ENCODE results near the gene LENEP. TPM values are rescaled to one million over a fixed set of nuclear protein-coding genes. Genes with fewer than 3 reads are reported as not detected.

Gene LENEP
- total and polyA plus RNA-seq, 2 experiments from 2014 or later, result not detected

GRCh38 chr1:154969860-154970452 lies 23.4 kb upstream of the LENEP start:
- in situ Hi-C loops (cut with MboI), result no loop called here

GRCh38 chr1:154970631-154971340 lies 22.6 kb upstream of the LENEP start, which contains the start of gene SHC1:
Gene SHC1, minus strand, starts transcription at chr1:154970747. Its CDS starts 221 bp downstream, at chr1:154970526.
- peaks cover 53% of the 10 kb centered on the region for H3K79me2 ChIP-seq (ENCODE audit: insufficient read depth)
- peak; percentile 96 for DNase-seq
- H3K4me2 ChIP-seq (ENCODE audit: unreplicated experiment), result peak within 1 kb of the TSS; percentile 96
- no peaks in the 10 kb centered on the region for H3K27me3 ChIP-seq (replicated peaks; ENCODE audit: insufficient read depth)
- WGBS, 2 experiments (ENCODE audit: low coverage in 1 of 2, low lambda C conversion rate in 2 of 2, missing lambda C conversion rate in 2 of 2), result 0 to 2% methylated on average over 7 to 15 of the region's 15 CpGs
- peak within 1 kb of the TSS; percentile 98 for H3K9ac ChIP-seq
- in situ Hi-C loops (cut with MboI), result no loop called here
- H3K9me2 ChIP-seq (ENCODE audit: insufficient read depth), result no peaks in the 10 kb centered on the region
- H3F3A ChIP-seq (ENCODE audit: insufficient read depth), result peaks cover 53% of the 10 kb centered on the region
- peaks cover 30% of the 10 kb centered on the region for H3K4me1 ChIP-seq (ENCODE audit: insufficient read depth)
- peaks cover 16% of the 10 kb centered on the region; the same call in 1 of the 2 replicates for H3K36me3 ChIP-seq (ENCODE audit: low read depth)
- TF ChIP-seq EZH2phosphoT487 (IDR thresholded peaks at IDR 0.05; ENCODE audit: insufficient read depth, low read depth), result no peak
- no peak for TF ChIP-seq EZH2 (IDR thresholded peaks at IDR 0.05; ENCODE audit: insufficient read depth, poor library complexity, severe bottlenecking)
- peak within 1 kb of the TSS; percentile 99 for H3K27ac ChIP-seq
- H4K20me1 ChIP-seq (ENCODE audit: insufficient read depth), result no peaks in the 10 kb centered on the region
- H3K9me3 ChIP-seq (ENCODE audit: low read depth), result no peaks in the 10 kb centered on the region
- peak within 1 kb of the TSS; percentile 82 for H3K4me3 ChIP-seq
- H2AFZ ChIP-seq, result 0 out of 2 replicates have a peak within 1 kb of the TSS, but pooled peaks have one; percentile 39

More at GRCh38 chr1:154969860-154970452, 23.4 kb upstream of the LENEP start:
- H3K9ac ChIP-seq, result peak overlapping the region; percentile 98
- H3K27ac ChIP-seq, result peak overlapping the region; percentile 99
- no peak overlapping the region for H2AFZ ChIP-seq
- H3K9me2 ChIP-seq (ENCODE audit: insufficient read depth), result no peaks in the 10 kb centered on the region
- no peaks in the 10 kb centered on the region for H3K9me3 ChIP-seq (ENCODE audit: low read depth)
- peak overlapping the region; percentile 96 for H3K4me2 ChIP-seq (ENCODE audit: unreplicated experiment)
- H3K79me2 ChIP-seq (ENCODE audit: insufficient read depth), result peaks cover 57% of the 10 kb centered on the region
- 4 to 6% methylated on average over 5 to 17 of the region's 22 CpGs for WGBS, 2 experiments (ENCODE audit: low coverage in 1 of 2, low lambda C conversion rate in 2 of 2, missing lambda C conversion rate in 2 of 2)
- no peak for TF ChIP-seq EZH2 (IDR thresholded peaks at IDR 0.05; ENCODE audit: insufficient read depth, poor library complexity, severe bottlenecking)
- TF ChIP-seq EZH2phosphoT487 (IDR thresholded peaks at IDR 0.05; ENCODE audit: insufficient read depth, low read depth), result no peak
- DNase-seq, result peak; percentile 35
- H3F3A ChIP-seq (ENCODE audit: insufficient read depth), result peaks cover 46% of the 10 kb centered on the region
- peaks cover 24% of the 10 kb centered on the region for H3K36me3 ChIP-seq (ENCODE audit: low read depth)
- H3K4me1 ChIP-seq (ENCODE audit: insufficient read depth), result peaks cover 30% of the 10 kb centered on the region
- H3K27me3 ChIP-seq (replicated peaks; ENCODE audit: insufficient read depth), result no peaks in the 10 kb centered on the region
- H3K4me3 ChIP-seq, result peak overlapping the region; percentile 82
- no peaks in the 10 kb centered on the region for H4K20me1 ChIP-seq (ENCODE audit: insufficient read depth)

- no peaks in the 10 kb centered on the region for H3K27me3 ChIP-seq (replicated peaks; ENCODE audit: insufficient read depth)
- peak overlapping the region; percentile 82 for H3K4me3 ChIP-seq
- in situ Hi-C loops (cut with MboI), result no loop called here
- H3K36me3 ChIP-seq (ENCODE audit: low read depth), result peaks cover 9% of the 10 kb centered on the region; the same call in 1 of the 2 replicates
- H3K27ac ChIP-seq, result peak overlapping the region; percentile 99
- no peaks in the 10 kb centered on the region for H4K20me1 ChIP-seq (ENCODE audit: insufficient read depth)
- peaks cover 53% of the 10 kb centered on the region for H3F3A ChIP-seq (ENCODE audit: insufficient read depth)
- H3K9me2 ChIP-seq (ENCODE audit: insufficient read depth), result no peaks in the 10 kb centered on the region
- H3K4me2 ChIP-seq (ENCODE audit: unreplicated experiment), result peak overlapping the region; percentile 96
- no peak for TF ChIP-seq EZH2 (IDR thresholded peaks at IDR 0.05; ENCODE audit: insufficient read depth, poor library complexity, severe bottlenecking)
- no peak for TF ChIP-seq EZH2phosphoT487 (IDR thresholded peaks at IDR 0.05; ENCODE audit: insufficient read depth, low read depth)
- no peaks in the 10 kb centered on the region for H3K9me3 ChIP-seq (ENCODE audit: low read depth)
- peak overlapping the region; percentile 98 for H3K9ac ChIP-seq
- no peak overlapping the region for H2AFZ ChIP-seq
- 44 to 47% methylated on average over 10 of the region's 10 CpGs for WGBS, 2 experiments (ENCODE audit: low coverage in 1 of 2, low lambda C conversion rate in 2 of 2, missing lambda C conversion rate in 2 of 2)
- peak; percentile 73 for DNase-seq
- H3K79me2 ChIP-seq (ENCODE audit: insufficient read depth), result peaks cover 53% of the 10 kb centered on the region
- H3K4me1 ChIP-seq (ENCODE audit: insufficient read depth), result peaks cover 36% of the 10 kb centered on the region
Measured at GRCh38 chr1:154971341-154971998, 21.9 kb upstream of the LENEP start.

- peak overlapping the region; percentile 96 for H3K4me2 ChIP-seq (ENCODE audit: unreplicated experiment)
- H3K4me3 ChIP-seq, result peak overlapping the region; percentile 82
- DNase-seq, result no peak
- peaks cover 52% of the 10 kb centered on the region for H3F3A ChIP-seq (ENCODE audit: insufficient read depth)
- peak overlapping the region; percentile 99 for H3K27ac ChIP-seq
- H3K79me2 ChIP-seq (ENCODE audit: insufficient read depth), result peaks cover 53% of the 10 kb centered on the region
- peak overlapping the region; percentile 98 for H3K9ac ChIP-seq
- H3K4me1 ChIP-seq (ENCODE audit: insufficient read depth), result peaks cover 41% of the 10 kb centered on the region
- in situ Hi-C loops (cut with MboI), result no loop called here
- H3K36me3 ChIP-seq (ENCODE audit: low read depth), result peaks cover 5% of the 10 kb centered on the region; the same call in 1 of the 2 replicates
- no peaks in the 10 kb centered on the region for H3K9me3 ChIP-seq (ENCODE audit: low read depth)
- H2AFZ ChIP-seq, result no peak overlapping the region
- H3K27me3 ChIP-seq (replicated peaks; ENCODE audit: insufficient read depth), result no peaks in the 10 kb centered on the region
- TF ChIP-seq EZH2phosphoT487 (IDR thresholded peaks at IDR 0.05; ENCODE audit: insufficient read depth, low read depth) (no peak), EZH2 (IDR thresholded peaks at IDR 0.05; ENCODE audit: insufficient read depth, poor library complexity, severe bottlenecking) (no peak)
- H3K9me2 ChIP-seq (ENCODE audit: insufficient read depth), result no peaks in the 10 kb centered on the region
- no peaks in the 10 kb centered on the region for H4K20me1 ChIP-seq (ENCODE audit: insufficient read depth)
- 57 to 65% methylated on average over 3 of the region's 3 CpGs for WGBS, 2 experiments (ENCODE audit: low coverage in 1 of 2, low lambda C conversion rate in 2 of 2, missing lambda C conversion rate in 2 of 2)
Measured at GRCh38 chr1:154972213-154972516, 21.2 kb upstream of the LENEP start.

All from GM23248 (cell line).